ENCODE data around the gene RBMS1. TPM values are rescaled to one million over a fixed set of nuclear protein-coding genes. Genes with fewer than 3 reads are reported as not detected.
A peak's percentile ranks its signal among the peaks of the same experiment; 100 is the strongest.
"Not testable (repeated sequence)": the region's sequence is repeated elsewhere in the genome, so short reads cannot be mapped to it uniquely, and the experiment has no call there.

The RBMS1 gene
- total RNA-seq, 1 donor from 2014 or later: 92.6 TPM

GRCh38 chr2:160501370-160501769 is 7.8 kb upstream of the RBMS1 start:
- DNase-seq: no peak

DNA sequence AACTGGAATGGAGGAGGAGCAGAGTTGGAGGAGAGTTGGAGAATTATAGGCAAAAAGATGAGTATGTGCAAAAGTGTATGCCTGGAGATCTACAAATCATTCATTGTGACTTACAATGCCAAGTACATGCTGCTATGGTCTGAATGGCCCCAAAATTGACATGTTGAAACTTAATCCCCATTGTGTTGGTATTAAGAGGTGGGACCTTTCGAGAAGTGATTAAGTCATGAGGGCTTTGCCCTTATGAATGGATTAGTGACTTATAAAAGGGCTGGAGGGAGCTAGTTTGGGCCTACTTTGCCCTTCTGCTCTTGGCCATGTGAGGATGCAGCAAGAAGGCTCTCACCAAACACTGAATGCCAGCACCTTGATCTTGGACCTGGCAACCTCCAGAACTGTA is 6.3 kb upstream of the RBMS1 start:
- DNase-seq: no peak

DNA sequence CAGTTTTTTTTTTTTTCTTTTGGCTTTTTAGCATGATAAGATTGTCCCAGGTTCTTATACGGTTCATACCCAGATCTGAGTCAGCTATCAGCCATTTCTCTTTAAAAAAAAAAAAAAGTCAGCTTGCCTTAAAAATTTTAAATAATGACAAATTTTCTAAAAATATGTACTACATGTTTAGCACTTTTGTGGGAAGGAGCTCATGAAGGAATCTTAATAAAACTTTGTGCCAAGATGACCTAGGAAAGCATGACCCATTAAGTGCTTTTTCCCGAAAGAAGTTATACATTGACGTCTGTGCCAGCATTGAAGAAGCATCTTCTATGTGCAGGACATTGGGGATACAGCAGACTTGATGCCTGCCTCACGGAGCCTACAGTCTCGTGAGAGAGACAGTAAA is 4.5 kb upstream of the RBMS1 start:
- no peak for DNase-seq

DNA sequence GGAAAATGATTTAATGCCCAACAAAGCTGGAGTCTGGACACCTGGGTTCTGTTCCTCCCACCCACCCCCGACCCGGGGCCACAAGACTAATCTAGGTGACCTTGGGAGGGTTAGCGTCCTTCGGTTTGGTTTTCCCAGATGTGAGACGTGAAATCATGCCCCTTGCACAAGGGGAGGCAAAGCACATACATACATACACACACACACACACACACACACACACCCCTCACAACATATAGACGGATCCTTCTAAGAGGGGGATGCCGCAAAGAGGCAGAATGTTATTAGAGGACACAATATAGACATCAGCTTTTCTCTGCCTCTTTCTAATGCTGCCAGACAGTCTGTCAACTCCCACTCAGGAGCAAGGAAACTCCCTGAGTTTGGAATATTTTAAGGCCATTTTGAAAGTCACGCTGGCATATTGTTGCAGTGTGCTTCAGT is 616 bp upstream of the RBMS1 start:
- peak; percentile 39 for DNase-seq

- DNase-seq: peak; percentile 89
These were observed 993 bp downstream of the RBMS1 start for GRCh38 chr2:160492401-160493226.

DNA sequence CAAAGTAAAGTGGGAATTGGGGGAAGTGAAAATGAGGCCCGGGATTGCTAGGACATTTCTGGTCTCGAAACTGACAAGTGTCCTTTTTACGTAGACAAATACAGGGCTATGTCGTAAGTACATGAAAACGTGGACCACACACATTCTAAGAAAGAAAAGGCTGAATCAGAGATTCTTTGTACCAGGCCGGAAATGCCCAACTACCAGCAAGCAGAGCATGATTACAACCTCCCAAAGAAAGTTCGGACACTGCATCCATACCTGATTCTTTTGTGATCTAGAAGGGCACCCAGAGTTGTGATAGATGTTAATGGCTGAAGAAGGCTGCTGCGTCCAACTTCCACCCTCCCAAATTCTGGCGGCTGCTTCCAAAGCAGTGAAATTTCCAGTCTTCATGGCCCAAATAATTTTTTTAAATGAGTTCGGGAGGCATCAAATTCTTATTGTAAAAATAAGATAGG is 1.7 kb downstream of the RBMS1 start:
- peak; percentile 47 for DNase-seq

DNA sequence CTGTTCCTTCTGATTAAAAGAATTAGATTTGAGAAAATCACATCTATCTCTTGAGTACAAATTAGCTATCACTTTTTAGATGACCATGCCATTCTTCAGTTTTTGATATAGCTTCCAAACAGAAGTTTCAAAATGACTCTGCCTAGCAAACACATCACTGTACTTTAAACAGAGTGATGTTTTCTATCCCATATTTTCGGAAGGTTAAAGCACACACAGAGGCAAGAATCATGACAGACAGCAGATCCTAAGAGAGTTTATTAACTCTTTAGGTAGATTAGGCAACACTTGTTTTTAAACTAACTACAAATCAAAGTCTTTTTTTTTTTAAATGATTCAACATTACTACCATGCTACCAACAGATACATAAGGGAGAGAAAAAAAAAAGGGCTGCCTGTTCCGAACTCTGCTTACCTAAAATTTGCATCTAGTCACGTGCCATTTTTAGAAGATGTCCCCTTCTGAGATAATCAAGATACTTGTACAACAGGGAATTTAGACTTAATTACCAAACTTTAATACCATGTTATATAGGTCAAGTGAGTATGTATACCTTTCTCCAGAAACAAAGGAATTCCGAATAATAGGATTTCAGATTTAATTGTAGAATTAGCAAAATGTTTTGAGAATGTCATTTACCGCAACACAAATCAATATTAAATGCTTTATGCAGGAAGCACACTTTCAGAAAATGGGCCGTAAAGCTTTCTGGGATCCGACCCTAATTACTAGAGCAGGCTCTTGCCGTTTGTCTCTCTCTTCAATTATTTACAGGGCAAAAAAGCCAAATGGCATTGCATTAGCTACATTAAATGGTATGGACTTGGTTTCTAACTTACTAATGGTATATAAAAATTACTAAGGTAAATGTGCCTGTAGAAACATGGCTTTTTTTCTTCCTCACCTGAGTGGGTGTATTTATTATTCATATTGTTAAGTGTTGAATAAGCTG is 2.6 kb downstream of the RBMS1 start:
- DNase-seq: no peak

DNA sequence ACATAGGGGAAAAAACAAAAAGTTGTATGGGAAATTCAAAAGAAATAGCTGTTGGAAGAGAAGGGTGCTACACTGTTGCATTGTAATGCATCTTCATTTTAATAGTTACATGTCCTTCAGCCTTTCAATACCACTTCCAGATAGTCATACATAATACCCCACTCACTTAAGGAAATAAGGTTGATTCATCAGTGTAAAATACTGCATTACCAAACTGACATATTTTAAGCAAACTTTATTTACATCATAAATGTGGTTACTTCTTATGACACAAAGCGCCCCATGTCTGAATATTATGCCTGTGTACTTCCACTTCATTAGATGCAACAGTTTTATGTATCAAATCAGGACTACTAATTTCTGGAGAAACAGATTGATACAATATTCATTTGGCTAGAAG is 4.5 kb downstream of the RBMS1 start:
- no peak for DNase-seq

GRCh38 chr2:160488289-160488688 is 5.3 kb downstream of the RBMS1 start:
- not testable (repeated sequence) for DNase-seq

GRCh38 chr2:160486341-160486740 is 7.3 kb downstream of the RBMS1 start:
- DNase-seq: no peak

- no peak for DNase-seq
These were observed 8.6 kb downstream of the RBMS1 start for GRCh38 chr2:160484859-160485520.

GRCh38 chr2:160482673-160483072 is 10.9 kb downstream of the RBMS1 start:
- DNase-seq: no peak

- no peak for DNase-seq
These were observed 14.3 kb downstream of the RBMS1 start for GRCh38 chr2:160479269-160479668.

GRCh38 chr2:160478660-160479059 is 14.9 kb downstream of the RBMS1 start:
- DNase-seq: no peak

DNA sequence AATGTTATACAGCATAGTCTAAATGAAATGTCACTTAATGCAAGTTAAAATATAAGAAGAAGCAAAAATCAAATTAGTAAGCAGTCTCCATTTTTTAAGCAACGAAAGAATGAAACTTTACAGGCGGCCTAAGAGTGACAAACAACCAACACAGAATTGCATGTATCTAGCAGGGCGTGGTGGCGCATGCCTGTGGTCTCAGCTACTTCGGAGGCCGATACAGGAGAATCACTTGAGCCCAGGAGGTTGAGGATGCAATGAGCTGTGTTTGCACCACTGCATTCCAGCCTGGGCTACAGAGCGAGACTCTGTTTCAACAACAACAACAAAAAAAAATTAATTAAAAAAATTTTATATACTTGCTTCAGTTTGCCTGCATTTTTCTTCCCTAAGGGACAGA is 16.6 kb downstream of the RBMS1 start:
- no peak for DNase-seq

- no peak for DNase-seq
These were observed 18.5 kb downstream of the RBMS1 start for GRCh38 chr2:160474891-160475787.

- no peak for DNase-seq
These were observed 19.3 kb downstream of the RBMS1 start for GRCh38 chr2:160474319-160474645.

DNA sequence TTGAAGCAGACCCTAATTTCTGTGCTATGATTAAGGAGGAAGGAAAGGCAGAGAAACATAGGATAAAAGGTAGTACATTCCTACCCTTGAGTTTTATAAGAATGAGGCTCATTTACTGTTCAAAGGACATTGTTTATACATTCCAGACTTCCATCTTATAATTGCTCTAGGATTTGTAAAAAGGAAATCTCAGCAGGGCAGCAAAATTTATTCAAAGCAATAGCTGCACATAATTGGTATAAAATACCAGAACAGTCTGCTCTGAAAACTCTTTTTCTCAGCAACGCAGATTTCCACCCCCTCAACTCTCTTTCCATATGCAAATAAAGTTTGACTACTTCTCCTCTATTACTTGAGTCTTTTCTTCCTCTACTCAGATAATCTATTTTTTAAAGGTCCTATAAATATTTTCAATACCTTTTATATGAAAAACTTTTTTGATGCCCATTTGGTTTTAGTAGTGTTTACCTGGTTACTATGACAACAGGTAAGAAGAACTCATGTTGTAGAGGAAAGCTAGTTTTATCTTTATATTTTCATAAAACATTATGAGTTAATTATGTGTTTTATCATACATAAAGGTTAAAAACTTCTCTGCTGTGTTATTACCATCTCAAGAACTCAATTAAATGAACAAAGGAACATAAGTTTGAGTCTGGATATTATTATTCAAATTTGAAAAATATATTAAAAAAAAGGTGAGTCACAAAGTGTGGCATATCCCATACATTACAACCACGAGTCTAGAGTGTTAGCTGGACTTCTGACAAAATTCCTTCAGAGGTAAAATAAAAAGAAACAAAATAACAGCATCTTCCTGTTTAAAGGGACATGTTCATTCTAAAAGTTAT is 19.9 kb downstream of the RBMS1 start:
- DNase-seq: peak; percentile 16

DNA sequence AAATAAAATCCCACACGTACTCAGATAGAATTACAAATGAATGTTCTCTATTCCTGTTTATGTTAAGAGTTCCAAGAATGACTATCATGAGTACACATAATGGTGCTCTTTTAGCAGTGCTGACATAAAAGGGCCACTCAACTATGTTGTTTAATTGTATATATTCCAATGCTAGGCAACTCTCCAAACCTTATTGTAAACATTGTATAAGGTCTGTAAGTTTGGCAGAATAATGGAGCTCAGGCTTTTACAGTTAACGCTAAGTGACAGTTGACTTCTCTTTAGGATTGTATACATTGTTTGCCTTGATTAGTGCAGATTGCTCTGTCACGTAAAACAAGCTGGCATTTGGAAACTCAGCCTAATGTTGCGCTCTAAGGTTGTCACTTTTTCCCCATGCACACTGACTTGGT is 20.8 kb downstream of the RBMS1 start:
- DNase-seq: peak; percentile 80

DNA sequence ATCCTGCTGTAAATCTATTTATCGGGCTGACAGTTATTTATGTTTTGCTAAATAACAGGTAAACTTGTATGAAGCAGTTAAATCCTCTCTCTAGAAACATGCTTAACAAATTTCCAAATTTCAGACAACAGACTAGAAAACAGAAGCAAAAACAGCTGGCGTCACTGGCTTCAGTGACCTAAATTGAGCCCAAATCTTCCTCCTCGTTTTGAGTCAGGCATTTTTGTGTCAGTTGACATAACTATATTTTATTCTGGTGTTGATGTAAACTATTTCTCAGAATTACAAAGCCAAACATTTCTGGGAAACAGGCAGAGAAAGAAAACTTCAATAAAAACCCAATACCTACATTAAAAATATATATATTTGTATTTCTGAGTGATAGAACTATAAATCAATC is 21.7 kb downstream of the RBMS1 start:
- peak; percentile 31 for DNase-seq
